Pancreas (tissue), 10 donors: ENCODE measurements around the gene MSANTD2. TPM values are rescaled to one million over a fixed set of nuclear protein-coding genes. Genes with fewer than 3 reads are reported as not detected.

ENCODE experiments used
- ATAC-seq, 4 donors: fragments of 200-7000 bp; cut with Tn5 transposase; one replicate each; pipeline versions ENCODE4 v1.8.0 to v1.9.1; 2020; ENCODE audit warnings: mild to moderate bottlenecking in 4 of 4, moderate library complexity in 4 of 4
- DNase-seq, 6 donors: peaks; one replicate each; pipeline ENCODE4 v3.0.0-alpha.2; 2020
- FAIRE-seq: peaks from 2 replicates; lab custom pipeline; 2012; peaks lifted over from hg19 to GRCh38; lab: Jason Lieb, UNC
- H3K27ac ChIP-seq, 4 donors: fragments of 200-600 bp; sonication (generic); 1 replicate in 3 of 4; 2 replicates in 1 of 4; pipeline versions ENCODE4 v1.5.0 to v1.8.0; 2020
- H3K27me3 ChIP-seq, 4 donors: fragments of 200-600 bp; one replicate each; pipeline ENCODE4 v1.8.0; 2021
- H3K36me3 ChIP-seq, 3 donors: fragments of 200-600 bp; sonication (generic) in 1 of 3; one replicate each; pipeline versions ENCODE4 v1.5.0 to v1.8.0; 2020 to 2021
- H3K4me1 ChIP-seq, 3 donors: fragments of 200-600 bp; one replicate each; pipeline ENCODE4 v1.8.0; 2021
- H3K4me3 ChIP-seq, 4 donors: fragments of 200-600 bp; sonication (generic) in 2 of 4; one replicate each; pipeline versions ENCODE4 v1.5.0 to v1.8.0; 2020 to 2021
- H3K9me3 ChIP-seq, 4 donors: fragments of 200-600 bp; one replicate each; pipeline ENCODE4 v1.8.0; 2021
- CTCF ChIP-seq, 4 donors: fragments of 200-600 bp; sonication (generic) in 3 of 4; IDR thresholded peaks; one replicate each; pipeline versions ENCODE4 v1.5.0 to v1.8.0; 2021; ENCODE audit warnings: antibody characterized with exemption in 4 of 4
- WGBS, 2 donors: extraction: QIAGEN DNeasy Blood & Tissue Kit; methylation state at CpG; one replicate each; pipeline ENCODE4 v1.1.7; 2013; 5-methylcytosine and 5-hydroxymethylcytosine counted together
- intact Hi-C, 3 donors: fragments of 100-400 bp; cut with DNase I; formaldehyde crosslinking; loops; one replicate each; pipeline versions ENCODE4 v1.11.1 to v1.14.2; 2022
- polyA plus RNA-seq, 2 donors: library from polyadenylated mRNA; stranded (reverse); fragments of 200-250 nt; gene quantifications; one replicate each; pipeline ENCODE4 v1.2.3, GENCODE V29; 2013
- total RNA-seq, 6 donors: library from RNA; stranded (reverse); fragmentation: NEBNext Ultra II Directional in 4 of 6; extraction: Animal tissue kit (Norgen Biotek cat#: 25700) in 4 of 6; gene quantifications; one replicate each; pipeline versions ENCODE4 v1.2.1 to v1.2.4, GENCODE V29; 2021 to 2023
- donor health status: healthy with polysubstance abuse.
- donor health status: DM: no; HTN: no; CAD: no; lungs with moderate emphysema.
- donor health status: DM: no; HTN: no; CAD: no.
- donor health status: control.
- donor health status: control.
- donor health status: Bipolar disorder and iron deficiency.
- donor health status: DM: yes; HTN: yes; CAD: no.
- donor health status: DM: no; HTN: no; CAD: no.
- donor health status: DM: no; HTN: no; CAD: no.
- donor health status: DM: yes; HTN: yes; CAD: no.

The MSANTD2 gene
- 10 to 100 TPM in 1 of 6 donors, 1 to 10 TPM in 5; 4.6 to 11.0 (median 5.9) TPM for total RNA-seq
- polyA plus RNA-seq, result 10 to 100 TPM; 11.7 to 23.3 TPM

- 0% methylated on average over 44 to 62 of the region's 62 CpGs for WGBS, 2 donors
- H3K36me3 ChIP-seq, result no peaks in the 10 kb centered on the region
- H3K4me3 ChIP-seq, result peak within 1 kb of the TSS; percentile 85 to 91 (median 90)
- H3K27me3 ChIP-seq, result no peaks in the 10 kb centered on the region
- no peak for FAIRE-seq
- ATAC-seq, result peak; percentile 94 to 98 (median 98)
- peaks cover 0 to 15% (median 11%) of the 10 kb centered on the region in 3 donors for H3K4me1 ChIP-seq
- peak within 1 kb of the TSS; percentile 85 to 99 (median 96) for H3K27ac ChIP-seq
- intact Hi-C loops, result no loop called here
- no peak for TF ChIP-seq CTCF (IDR thresholded peaks at IDR 0.05)
- no peaks in the 10 kb centered on the region for H3K9me3 ChIP-seq
- peak; percentile 69 to 92 (median 80) for DNase-seq
These were observed at the start of gene MSANTD2 for GRCh38 chr11:124800226-124800929. Gene MSANTD2 (minus strand): TSS chr11:124800406. CDS start chr11:124800380, 26 bp downstream.

- Histone ChIP-seq H3K27me3 (peaks cover 0 to 50% (median 3%) of the 10 kb centered on the region in 4 donors), H3K27ac (no peak overlapping the region), H3K4me3 (no peak overlapping the region), H3K9me3 (no peaks in the 10 kb centered on the region), H3K4me1 (no peaks in the 10 kb centered on the region), H3K36me3 (no peaks in the 10 kb centered on the region)
- FAIRE-seq (no peak), ATAC-seq (no peak), DNase-seq (peak in 1 of 6 donors; percentile 47)
- no peak for TF ChIP-seq CTCF (IDR thresholded peaks at IDR 0.05)
- 10 to 11% methylated on average over 11 of the region's 11 CpGs for WGBS, 2 donors
- intact Hi-C loops, result no loop called here
These were observed 46.0 kb upstream of the MSANTD2 start for GRCh38 chr11:124846070-124846673.

- no peak overlapping the region for H3K4me3 ChIP-seq
- H3K27ac ChIP-seq, result no peak overlapping the region
- 13 to 15% methylated on average over 8 of the region's 8 CpGs for WGBS, 2 donors
- no peak for TF ChIP-seq CTCF (IDR thresholded peaks at IDR 0.05)
- no peak for DNase-seq
- intact Hi-C loops, result no loop called here
- no peaks in the 10 kb centered on the region for H3K9me3 ChIP-seq
- no peaks in the 10 kb centered on the region for H3K36me3 ChIP-seq
- H3K27me3 ChIP-seq, result peaks cover 0 to 62% (median 4%) of the 10 kb centered on the region in 4 donors
- FAIRE-seq, result no peak
- H3K4me1 ChIP-seq, result peaks cover 0 to 1% (median 0%) of the 10 kb centered on the region in 3 donors
- no peak for ATAC-seq
These were observed 44.5 kb upstream of the MSANTD2 start for GRCh38 chr11:124844664-124845079.

GRCh38 chr11:124843616-124843910 lies 43.4 kb upstream of the MSANTD2 start:
- Histone ChIP-seq H3K4me3 (no peak overlapping the region), H3K9me3 (no peaks in the 10 kb centered on the region), H3K27ac (no peak overlapping the region), H3K27me3 (peaks cover 0 to 71% (median 8%) of the 10 kb centered on the region in 4 donors), H3K4me1 (peaks cover 0 to 8% (median 0%) of the 10 kb centered on the region in 3 donors), H3K36me3 (no peaks in the 10 kb centered on the region)
- no peak for FAIRE-seq
- no peak for ATAC-seq
- DNase-seq, result no peak
- WGBS, 2 donors, result 7 to 14% methylated on average over 8 of the region's 8 CpGs
- TF ChIP-seq CTCF (IDR thresholded peaks at IDR 0.05), result no peak
- intact Hi-C loops, result no loop called here

- FAIRE-seq, result no peak
- intact Hi-C loops, result no loop called here
These were observed 42.1 kb upstream of the MSANTD2 start for GRCh38 chr11:124842305-124842704.

More at GRCh38 chr11:124842305-124842704, 42.1 kb upstream of the MSANTD2 start:
- ATAC-seq (no peak), DNase-seq (no peak)
- no peaks in the 10 kb centered on the region for H3K9me3 ChIP-seq
- no peaks in the 10 kb centered on the region for H3K36me3 ChIP-seq
- H3K27ac ChIP-seq, result no peak overlapping the region
- no peak overlapping the region for H3K4me3 ChIP-seq
- TF ChIP-seq CTCF (IDR thresholded peaks at IDR 0.05), result no peak
- peaks cover 0 to 68% (median 8%) of the 10 kb centered on the region in 4 donors for H3K27me3 ChIP-seq
- peaks cover 0 to 8% (median 0%) of the 10 kb centered on the region in 3 donors for H3K4me1 ChIP-seq
- 34 to 42% methylated on average over 4 of the region's 4 CpGs for WGBS, 2 donors
